HFFc6 (cell line): ENCODE measurements around the gene LIPE. TPM values are rescaled to one million over a fixed set of nuclear protein-coding genes. Genes with fewer than 3 reads are reported as not detected.
A peak's percentile ranks its signal among the peaks of the same experiment; 100 is the strongest.

Experiments
- DNase-seq: peaks from one replicate; pipeline ENCODE4 v3.0.0-alpha.2; 2018
- H3K27ac Mint-ChIP-seq: 2 replicates; pipeline ENCODE4 v1.8.0; 2020; ENCODE audit warnings: mild to moderate bottlenecking, mixed read lengths
- H3K27me3 Mint-ChIP-seq: 2 replicates; pipeline ENCODE4 v1.8.0; 2021; ENCODE audit warnings: mild to moderate bottlenecking, moderate library complexity, mixed read lengths; ENCODE audit not compliant: insufficient read depth
- H3K36me3 Mint-ChIP-seq: 2 replicates; pipeline ENCODE4 v1.8.0; 2021; ENCODE audit warnings: low read depth, mixed read lengths
- H3K4me1 Mint-ChIP-seq: 2 replicates; pipeline ENCODE4 v1.8.0; 2020; ENCODE audit warnings: low read depth, mixed read lengths
- H3K4me3 Mint-ChIP-seq: 2 replicates; pipeline ENCODE4 v1.8.0; 2020; ENCODE audit warnings: mild to moderate bottlenecking, moderate library complexity, mixed read lengths
- H3K9me3 Mint-ChIP-seq: 2 replicates; pipeline ENCODE4 v1.8.0; 2020; ENCODE audit warnings: mild to moderate bottlenecking, mixed read lengths
- CTCF ChIP-seq: fragments of 200-600 bp; sonication (generic); IDR thresholded peaks from 2 replicates; pipeline ENCODE4 v1.5.0; 2021; ENCODE audit warnings: antibody characterized with exemption, mild to moderate bottlenecking
- total RNA-seq, 6 experiments: library from RNA; stranded (reverse); fragmentation: NEBNext Ultra II Directional; extraction: Animal tissue kit (Norgen Biotek cat#: 25700); gene quantifications; 2 replicates in 1 of 6; 3 replicates in 5 of 6; pipeline ENCODE4 v1.2.3, GENCODE V29; 2021

LIPE gene
- total RNA-seq, 6 experiments from 2014 or later, result 4.7 to 9.2 (median 7.1) TPM

- Mint-ChIP-seq H3K27ac (no peak overlapping the region; the same call in 1 of the 2 replicates), H3K9me3 (no peaks in the 10 kb centered on the region), H3K4me3 (no peak overlapping the region), H3K4me1 (peaks cover 35% of the 10 kb centered on the region), H3K27me3 (peaks cover 2% of the 10 kb centered on the region; the same call in 1 of the 2 replicates), H3K36me3 (no peaks in the 10 kb centered on the region)
- peak; percentile 49 for DNase-seq
- TF ChIP-seq CTCF, result peak; percentile 83
Observed at GRCh38 chr19:42420055-42420544, 7.1 kb downstream of the LIPE start.

GRCh38 chr19:42419309-42419708 is 7.9 kb downstream of the LIPE start:
- no peak for DNase-seq
- Mint-ChIP-seq H3K36me3 (no peaks in the 10 kb centered on the region), H3K9me3 (no peaks in the 10 kb centered on the region), H3K27me3 (peaks cover under 1% of the 10 kb centered on the region; the same call in 1 of the 2 replicates), H3K4me1 (peaks cover 35% of the 10 kb centered on the region), H3K27ac (no peak overlapping the region), H3K4me3 (no peak overlapping the region)
- no peak for TF ChIP-seq CTCF

GRCh38 chr19:42412661-42413076 is 14.5 kb downstream of the LIPE start:
- no peak for DNase-seq
- no peaks in the 10 kb centered on the region for H3K9me3 Mint-ChIP-seq
- H3K4me1 Mint-ChIP-seq, result peaks cover 9% of the 10 kb centered on the region
- H3K4me3 Mint-ChIP-seq, result no peak overlapping the region
- H3K27me3 Mint-ChIP-seq, result no peaks in the 10 kb centered on the region
- peaks cover 7% of the 10 kb centered on the region; the same call in 1 of the 2 replicates for H3K36me3 Mint-ChIP-seq
- no peak overlapping the region for H3K27ac Mint-ChIP-seq
- TF ChIP-seq CTCF, result no peak

GRCh38 chr19:42412227-42412626 is 15.0 kb downstream of the LIPE start:
- peak; percentile 19 for DNase-seq

GRCh38 chr19:42411581-42412178 is 15.5 kb downstream of the LIPE start:
- no peak for TF ChIP-seq CTCF
- H3K36me3 Mint-ChIP-seq, result peaks cover 7% of the 10 kb centered on the region; the same call in 1 of the 2 replicates
- no peak for DNase-seq
- no peak overlapping the region for H3K4me3 Mint-ChIP-seq
- H3K27me3 Mint-ChIP-seq, result no peaks in the 10 kb centered on the region
- H3K9me3 Mint-ChIP-seq, result no peaks in the 10 kb centered on the region
- H3K4me1 Mint-ChIP-seq, result peaks cover 9% of the 10 kb centered on the region
- no peak overlapping the region for H3K27ac Mint-ChIP-seq

More at GRCh38 chr19:42412227-42412626, 15.0 kb downstream of the LIPE start:
- peaks cover 7% of the 10 kb centered on the region; the same call in 1 of the 2 replicates for H3K36me3 Mint-ChIP-seq
- H3K27ac Mint-ChIP-seq, result no peak overlapping the region
- no peak overlapping the region for H3K4me3 Mint-ChIP-seq
- no peaks in the 10 kb centered on the region for H3K9me3 Mint-ChIP-seq
- no peaks in the 10 kb centered on the region for H3K27me3 Mint-ChIP-seq
- H3K4me1 Mint-ChIP-seq, result peaks cover 9% of the 10 kb centered on the region
- no peak for TF ChIP-seq CTCF
